Tongue (tissue), 2 donors: Measurements from ENCODE around the gene TGM3. TPM values are rescaled to one million over a fixed set of nuclear protein-coding genes. Genes with fewer than 3 reads are reported as not detected.
A peak's percentile ranks its signal among the peaks of the same experiment; 100 is the strongest.

Experiments
- DNase-seq: peaks from one replicate; pipeline ENCODE4 v3.0.0-alpha.2; 2015
- total RNA-seq: library from RNA; depleted of rRNA; stranded (reverse); fragments of >200 nt; gene quantifications from one replicate; pipeline ENCODE4 v1.2.3, GENCODE V29; 2014

Gene TGM3
- total RNA-seq, 1 donor from 2014 or later = 14.5 TPM

GRCh38 chr20:2385026-2385425, 89.2 kb downstream of the TGM3 start:
- DNase-seq = no peak

- DNase-seq = peak; percentile 8
These were observed 89.7 kb downstream of the TGM3 start for GRCh38 chr20:2385496-2385895.

DNA sequence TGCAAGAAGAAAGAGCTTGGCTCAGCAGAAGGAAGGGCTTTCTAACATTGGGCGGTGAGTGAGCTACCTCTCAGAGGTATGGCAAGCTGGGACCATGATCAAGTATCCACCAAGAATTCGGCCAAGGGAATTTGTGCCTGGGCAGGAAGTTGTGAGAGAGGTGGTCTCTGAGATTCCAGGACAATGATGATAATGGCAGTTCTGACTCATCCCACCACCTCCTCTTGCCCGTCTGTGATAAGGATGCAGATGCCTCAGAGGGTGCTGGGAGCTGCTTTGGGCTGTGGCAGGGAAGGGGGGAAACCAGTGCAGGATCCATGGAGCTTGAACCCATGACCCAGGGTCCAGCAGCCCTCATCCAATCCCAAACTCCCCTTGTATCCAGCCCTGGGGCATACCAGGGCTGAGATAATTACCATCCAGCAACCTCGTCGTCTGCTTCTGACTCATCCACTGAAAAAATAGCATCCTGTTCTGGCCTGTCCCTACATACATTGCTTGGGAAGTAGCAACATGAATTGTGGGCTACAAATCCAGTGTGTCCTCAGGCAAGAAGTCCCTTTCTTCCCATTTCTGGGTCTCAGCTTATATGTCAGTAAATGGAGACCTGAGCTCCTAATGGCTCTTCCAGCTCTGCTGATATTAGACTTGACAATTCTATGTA, 90.8 kb downstream of the TGM3 start:
- DNase-seq = no peak

DNA sequence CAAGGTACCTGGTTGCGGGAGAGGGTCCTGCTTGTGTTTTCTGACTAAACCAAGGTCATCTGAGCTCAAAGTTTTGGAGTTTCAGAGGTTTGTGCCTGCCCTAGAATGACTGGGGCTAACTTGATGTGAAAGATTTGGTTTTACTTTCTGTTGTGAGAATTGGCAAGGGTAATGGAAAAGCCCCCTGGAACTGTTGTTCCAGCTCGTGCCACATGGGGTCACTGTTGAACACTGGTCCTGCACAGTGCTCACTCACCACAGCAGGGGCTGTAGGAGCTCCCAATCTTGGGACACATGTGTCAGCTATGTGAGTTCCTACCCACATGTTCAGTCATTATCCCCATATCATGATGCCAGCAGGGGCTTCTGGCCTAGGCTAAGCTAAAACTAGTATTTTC, 91.4 kb downstream of the TGM3 start:
- DNase-seq = peak; percentile 25

GRCh38 chr20:2387580-2387979, 91.8 kb downstream of the TGM3 start:
- DNase-seq = no peak

Other genes with a start within 250 kb of the TGM3 start
- gene STK35, start 194.2 kb upstream of the TGM3 start, total RNA-seq = 18.8 TPM
- 1.0 TPM for gene TGM6, start 84.9 kb downstream of the TGM3 start, total RNA-seq
- gene SNRPB, start 174.8 kb downstream of the TGM3 start, total RNA-seq = 101 TPM
- 21.8 TPM for gene ZNF343, start 212.9 kb downstream of the TGM3 start, total RNA-seq
- not detected for gene TMC2, start 240.6 kb downstream of the TGM3 start, total RNA-seq